SHP77 (cell line): ENCODE results near the gene NCAPH2.

Source experiments
- DNase-seq, 2 experiments: peaks; one replicate each; lab custom pipeline; 2025; lab: John Stamatoyannopoulos, UW

Gene NCAPH2

DNA sequence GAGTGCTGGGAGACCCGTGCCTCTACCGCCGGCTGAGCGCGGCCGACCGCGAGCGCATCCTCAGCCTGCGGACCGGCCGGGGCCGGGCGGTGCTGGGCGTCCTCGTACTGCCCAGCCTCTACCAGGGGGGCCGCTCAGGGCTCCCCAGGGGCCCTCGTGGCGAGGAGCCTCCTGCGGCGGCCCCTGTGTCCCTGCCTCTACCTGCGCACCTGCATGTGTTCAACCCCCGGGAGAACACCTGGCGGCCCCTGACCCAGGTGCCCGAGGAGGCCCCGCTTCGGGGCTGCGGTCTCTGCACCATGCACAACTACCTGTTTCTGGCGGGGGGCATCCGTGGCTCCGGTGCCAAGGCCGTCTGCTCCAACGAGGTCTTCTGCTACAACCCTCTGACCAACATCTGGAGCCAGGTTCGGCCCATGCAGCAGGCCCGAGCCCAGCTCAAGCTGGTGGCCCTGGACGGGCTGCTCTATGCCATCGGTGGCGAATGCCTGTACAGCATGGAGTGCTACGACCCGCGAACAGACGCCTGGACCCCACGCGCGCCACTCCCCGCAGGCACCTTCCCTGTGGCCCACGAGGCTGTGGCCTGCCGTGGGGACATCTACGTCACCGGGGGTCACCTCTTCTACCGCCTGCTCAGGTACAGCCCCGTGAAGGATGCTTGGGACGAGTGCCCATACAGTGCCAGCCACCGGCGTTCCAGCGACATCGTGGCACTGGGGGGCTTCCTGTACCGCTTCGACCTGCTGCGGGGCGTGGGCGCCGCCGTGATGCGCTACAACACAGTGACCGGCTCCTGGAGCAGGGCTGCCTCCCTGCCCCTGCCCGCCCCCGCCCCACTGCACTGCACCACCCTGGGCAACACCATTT lies 41.1 kb downstream of the NCAPH2 start:
- no peak for DNase-seq

DNA sequence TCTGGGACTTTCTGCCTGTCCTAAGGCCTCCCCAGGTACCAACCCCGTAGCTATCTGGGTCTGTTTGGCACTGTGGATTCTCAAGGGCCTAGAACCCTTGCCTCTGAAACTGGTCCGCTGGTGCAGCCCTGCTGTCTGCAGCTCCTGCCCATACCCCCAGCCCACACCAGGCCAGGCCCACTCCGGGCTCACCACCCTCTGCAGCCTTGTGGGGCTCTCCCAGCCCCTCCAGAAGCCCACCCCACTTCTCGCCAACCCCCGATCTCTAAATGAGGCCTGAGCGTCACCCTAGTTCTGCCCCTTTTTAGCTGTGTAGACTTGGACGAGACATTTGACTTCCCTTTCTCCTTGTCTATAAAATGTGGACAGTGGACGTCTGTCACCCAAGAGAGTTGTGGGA lies 42.4 kb downstream of the NCAPH2 start:
- no peak for DNase-seq

DNA sequence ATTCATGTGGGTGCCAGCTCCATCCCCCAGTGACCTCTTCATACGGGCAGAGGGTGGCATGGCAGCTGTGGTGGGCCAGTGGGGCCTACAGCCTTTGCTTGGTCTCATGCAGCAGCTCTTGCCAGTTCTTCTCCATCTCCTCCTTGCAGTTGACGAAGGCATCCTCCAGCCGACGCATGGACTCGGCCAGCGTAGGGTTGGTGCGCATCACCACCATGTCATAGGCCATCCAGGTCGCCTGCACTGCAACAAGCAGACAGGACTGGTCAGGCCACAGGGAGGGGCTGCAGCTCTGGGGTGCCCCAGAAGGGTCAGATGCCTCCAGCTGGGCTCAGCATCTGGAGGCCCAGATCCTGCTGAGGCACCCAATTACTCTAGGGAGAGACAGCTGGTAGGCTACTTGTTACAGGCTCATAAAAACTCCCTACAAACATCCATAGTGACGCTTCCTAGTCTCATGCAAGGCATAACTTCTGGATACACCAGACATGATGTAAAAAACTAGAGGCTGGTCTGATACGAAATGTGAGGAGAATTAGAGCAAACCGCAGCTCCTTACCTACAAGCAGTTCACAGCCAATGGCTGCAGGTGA lies 43.2 kb downstream of the NCAPH2 start:
- no peak for DNase-seq

DNA sequence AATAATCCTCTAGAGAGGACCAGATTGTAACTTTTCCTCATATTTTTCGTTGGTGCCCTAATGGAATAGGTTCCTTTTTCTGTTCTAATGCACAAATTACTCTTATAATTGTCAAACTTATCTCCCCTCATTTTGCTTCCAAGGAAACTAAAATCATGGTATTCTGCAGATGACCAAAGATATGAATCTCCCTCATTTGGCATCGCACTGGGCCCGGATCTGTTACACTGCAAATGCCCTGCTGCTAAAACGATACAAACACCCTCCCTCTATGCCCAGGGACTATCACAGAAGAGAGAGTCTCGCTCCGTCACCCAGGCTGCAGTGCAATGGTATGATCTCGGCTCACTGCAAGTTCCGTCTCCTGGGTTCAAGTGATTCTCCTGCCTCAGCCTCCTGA lies 45.3 kb downstream of the NCAPH2 start:
- DNase-seq = no peak

DNA sequence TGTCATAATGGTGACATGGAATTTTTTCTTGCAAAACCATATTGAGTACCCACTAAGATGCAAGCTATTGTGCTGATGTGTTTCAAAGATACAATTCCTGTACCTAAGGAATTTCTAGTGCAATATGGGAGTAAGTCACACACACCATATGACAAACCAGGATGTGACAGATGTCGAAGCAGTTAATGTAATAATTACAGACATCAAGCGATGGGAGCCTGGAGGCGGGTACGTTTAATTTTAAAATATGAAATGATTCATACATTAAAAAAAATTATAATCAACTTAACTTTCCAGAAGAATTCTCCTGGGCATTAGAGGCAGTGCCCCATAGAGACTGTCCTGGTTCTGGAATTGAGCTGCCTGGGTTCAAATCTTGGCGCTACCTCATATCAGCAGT lies 48.7 kb downstream of the NCAPH2 start:
- DNase-seq = no peak

DNA sequence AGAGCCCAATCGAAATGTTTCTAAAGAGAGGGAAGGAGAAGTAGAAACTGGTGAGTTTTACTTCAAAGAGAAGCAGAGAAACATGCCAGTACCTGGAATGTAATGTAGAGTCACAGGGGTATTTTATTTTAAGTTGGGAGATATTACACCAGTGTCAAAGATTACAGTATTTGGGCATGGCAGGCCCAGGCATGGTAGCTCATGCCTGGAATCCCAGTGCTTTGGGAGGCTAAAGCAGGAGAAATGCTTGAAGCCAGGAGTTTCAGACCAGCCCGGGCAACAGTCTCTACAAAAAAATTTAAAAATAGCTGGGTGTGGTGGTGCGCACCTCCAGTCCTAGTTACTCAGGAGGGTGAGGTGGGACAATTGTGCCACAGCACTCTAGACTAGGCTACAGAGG lies 52.0 kb downstream of the NCAPH2 start:
- DNase-seq = no peak

DNA sequence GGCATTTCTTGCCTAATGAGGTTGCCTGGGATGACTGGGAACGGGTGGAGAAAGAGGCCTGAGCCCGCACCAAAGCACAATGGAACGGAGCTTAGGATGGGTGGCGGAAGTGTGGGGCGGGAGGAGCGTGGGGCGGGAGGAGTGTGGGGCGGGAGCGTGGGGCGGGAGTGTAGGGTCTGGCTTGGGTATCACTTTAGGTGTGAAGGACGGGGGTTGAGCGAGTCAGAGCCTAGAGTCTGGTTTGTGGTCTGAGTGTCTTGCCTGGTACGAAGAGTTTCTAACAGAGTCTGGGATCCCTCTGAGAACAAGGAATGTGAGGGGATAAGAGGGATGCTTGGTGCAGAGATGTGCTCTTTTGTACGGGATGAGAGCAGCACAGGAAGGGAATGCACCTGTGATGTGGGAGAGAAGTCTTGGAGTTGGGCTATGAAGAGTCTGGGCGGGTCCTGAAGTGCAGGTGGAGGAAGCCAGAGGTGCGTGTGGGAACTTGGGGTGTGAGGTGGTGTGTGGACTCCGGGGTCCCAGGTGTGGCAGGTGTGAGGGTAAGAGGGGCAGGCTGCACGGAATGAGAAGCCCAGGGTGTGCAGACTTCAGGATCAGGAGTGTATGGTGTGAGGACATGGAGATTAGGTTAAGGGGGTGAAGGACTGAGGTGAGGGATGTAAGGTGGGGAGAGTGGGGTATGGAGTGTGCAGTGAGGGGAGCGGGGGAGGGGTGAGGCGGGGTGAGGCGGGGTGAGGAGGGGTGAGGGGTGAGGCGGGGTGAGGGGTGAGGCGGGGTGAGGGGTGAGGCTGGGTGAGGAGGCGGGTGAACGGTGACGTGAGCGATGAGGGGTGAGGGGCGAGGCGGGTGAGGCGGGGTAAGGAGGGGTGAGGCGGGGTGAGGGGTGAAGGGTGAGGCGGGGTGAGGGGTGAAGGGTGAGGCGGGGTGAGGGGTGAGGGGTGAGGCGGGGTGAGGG lies 53.7 kb downstream of the NCAPH2 start:
- DNase-seq = no peak

DNA sequence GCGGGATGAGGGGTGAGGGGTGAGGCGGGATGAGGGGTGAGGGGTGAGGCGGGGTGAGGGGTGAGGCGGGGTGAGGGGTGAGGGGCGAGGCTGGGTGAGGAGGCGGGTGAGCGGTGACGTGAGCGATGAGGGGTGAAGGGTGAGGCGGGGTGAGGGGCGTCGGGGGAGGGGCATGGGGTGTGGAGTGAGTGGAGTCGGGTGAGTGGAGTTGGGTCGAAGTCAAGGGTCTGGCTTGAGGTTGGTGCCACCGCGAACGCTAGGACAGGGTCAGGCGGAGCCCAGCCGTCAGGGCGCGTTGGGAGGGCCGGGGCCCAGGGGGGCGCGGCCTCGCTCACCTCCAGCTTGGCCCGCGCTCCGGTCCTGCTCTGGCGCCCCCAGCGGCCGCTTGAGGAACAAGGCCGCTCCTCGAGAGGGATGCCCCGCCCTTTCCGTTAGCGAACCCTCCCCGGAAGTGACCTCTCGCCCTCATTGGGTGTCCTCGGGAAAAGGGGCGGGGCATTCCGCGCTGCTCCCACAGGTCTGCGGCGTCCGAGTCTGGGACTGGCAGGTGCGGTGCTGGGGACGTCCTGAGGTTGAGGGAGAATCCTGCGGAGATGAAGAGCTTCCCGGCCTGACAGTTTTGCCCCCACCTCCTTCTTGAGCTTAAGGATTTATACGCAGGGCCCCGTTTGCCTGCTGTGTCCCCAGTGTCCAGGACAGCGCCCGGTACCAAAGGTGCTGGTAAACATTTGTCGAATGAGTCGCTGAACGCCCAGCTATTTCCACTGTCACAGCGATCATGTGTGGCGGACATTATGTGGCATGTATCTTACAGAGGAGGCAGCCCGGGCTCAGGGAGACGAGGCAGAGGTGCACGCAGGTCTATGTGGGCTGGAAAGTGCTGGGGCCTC lies 54.7 kb downstream of the NCAPH2 start, which contains the start of gene SYCE3:
SYCE3 (minus strand) TSS at position 397 of the 890 bp plus-strand sequence. CDS start 6,514 bp downstream, outside the sequence.
- peak; percentile 96 to 98 for DNase-seq

DNA sequence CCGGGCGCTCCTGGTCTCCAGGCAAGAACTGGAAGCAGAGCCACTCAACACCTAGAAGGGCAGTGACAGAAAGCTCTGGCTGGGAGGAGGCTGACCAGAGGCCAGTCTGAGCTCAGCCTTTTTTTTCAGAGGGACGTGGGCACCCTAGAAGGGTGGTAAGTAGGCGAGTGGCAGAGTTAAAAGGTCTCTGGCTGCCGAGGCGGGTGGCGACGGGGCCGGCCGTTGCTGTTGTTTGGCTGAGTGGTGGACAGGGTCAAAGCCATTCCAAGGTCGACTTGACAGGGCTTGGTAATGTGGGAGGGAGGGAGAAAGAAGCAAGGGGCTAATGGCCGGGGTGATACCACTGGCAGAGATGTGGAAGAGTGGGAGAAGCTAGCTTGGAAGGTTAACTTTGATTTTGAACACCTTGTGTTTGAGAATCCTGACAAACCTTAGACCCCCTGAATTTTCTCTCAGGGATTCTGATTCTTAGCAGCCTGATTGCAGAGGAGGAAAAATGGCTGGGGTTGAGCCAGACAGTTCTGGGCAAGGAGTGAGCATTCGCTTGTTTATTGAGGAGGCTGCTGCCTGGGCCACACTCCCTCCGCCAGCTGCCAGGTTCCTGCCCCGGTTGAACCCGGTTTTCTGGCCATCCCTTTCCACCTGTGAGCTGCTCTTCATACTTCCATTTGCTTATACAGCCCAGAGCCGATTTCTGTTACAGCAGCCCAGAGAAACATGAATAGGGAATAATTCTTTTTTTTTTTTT lies 55.6 kb downstream of the NCAPH2 start:
- DNase-seq = no peak

DNA sequence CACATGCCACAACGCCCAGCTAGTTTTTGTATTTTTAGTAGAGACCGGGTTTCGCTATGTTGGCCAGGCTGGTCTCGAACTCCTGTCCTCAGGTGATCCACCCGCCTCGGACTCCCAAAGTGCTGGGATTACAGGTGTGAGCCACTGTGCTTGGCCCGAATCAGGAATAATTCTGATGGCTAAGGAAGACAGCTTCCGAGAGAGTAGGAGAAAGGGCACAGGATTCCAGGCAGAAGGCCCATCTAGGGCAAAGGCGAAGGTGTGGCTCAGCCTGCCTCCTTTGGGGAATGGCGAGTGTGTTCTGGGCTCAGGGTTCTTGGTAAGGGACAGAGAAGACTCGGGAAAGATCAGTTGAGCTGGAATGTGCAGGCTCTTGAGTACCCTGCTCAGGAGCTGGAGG lies 56.3 kb downstream of the NCAPH2 start:
- no peak for DNase-seq

DNA sequence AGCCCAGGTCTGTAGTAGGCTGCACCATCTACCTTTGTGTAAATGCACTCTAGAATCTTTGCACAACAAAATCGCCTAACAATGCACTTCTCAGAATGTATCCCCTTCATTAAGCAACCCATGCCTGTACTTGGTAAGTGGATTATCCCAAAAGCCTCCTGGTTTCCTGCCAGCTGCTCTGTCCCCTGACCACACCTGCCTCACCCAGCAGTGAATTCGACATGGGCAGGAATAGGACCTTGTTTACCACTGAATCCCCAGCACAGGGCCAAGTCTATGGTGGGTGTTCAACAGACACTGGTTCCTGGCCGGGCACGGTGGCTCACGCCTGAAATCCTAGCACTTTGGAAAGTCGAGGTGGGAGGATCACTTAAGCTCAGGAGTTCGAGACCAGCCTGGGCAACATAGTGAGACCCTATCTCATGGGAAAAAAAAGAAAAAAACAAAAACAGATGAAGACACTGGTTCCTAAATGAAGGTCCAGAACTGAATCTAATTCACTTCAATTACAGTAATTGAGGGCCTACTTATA lies 59.8 kb downstream of the NCAPH2 start:
- DNase-seq = no peak

DNA sequence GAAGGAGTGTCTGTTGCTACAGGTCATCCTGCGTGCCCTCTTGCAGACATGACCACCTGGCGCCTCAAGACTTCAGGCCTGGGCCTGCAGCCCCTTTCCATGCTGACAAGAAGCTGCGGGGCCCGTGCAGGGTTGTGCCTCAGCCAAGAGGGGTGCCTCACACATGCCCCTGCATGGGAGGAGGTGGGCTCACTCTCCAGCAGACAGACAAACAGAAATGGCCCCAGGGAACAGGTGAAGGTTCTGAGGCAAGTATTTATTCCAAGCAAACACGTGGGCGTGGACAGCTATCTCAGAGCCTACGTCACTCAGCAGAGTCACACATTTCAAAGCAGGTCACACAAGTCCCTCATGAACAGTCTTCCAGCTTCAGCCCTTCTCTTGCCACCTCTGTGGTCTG lies 60.6 kb downstream of the NCAPH2 start:
- peak; percentile 12 to 36 for DNase-seq

DNA sequence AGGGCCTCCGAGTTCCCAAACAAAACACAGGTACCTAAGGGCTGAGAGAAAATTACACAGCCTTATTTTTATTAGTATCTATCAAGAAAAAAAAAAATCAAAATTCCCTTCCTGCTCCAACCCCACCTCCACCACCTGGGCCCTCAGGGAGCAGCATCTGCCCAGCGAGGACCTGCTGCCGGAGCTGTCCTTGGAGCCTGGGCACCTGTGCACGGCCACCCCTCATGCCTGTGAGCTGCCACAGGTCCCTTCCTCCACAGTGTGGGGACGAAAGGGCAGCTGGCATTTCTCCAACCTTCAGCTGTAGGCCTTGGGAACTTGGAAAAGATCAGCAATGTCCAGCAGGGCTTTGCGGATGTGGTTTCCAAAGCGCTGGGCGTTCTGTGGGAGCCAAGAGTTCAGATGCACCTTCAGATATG lies 61.0 kb downstream of the NCAPH2 start:
- DNase-seq = no peak

DNA sequence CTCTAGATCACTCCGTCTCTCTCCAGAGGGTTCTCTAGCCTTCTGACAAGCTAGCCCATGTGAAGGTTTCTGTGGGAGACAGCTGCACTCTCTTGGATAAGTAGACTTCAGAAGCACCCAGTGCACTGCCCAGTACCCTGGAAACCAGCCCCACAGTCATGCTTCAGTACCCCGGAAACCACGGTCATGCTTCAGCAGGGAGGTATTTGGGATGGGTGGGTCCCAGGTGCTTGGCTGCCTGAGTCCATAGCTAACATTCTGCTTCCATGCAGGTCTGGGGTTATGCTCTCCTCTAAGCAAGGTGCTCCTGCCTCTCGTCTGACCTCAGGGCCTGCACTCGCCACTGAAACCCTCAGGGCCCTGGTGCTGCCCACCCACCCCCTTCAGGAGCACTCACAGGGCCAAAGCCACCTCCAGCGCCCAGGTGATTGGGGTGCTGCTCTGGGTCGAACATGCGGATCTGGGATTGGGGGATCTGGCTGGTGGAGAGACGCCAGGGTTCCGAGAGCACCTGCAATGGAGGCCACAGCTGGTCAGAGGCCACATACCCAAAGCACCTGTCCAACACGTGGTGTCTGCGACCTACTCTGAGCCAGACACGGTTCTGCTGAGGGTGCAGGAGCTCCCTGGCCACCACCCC lies 62.0 kb downstream of the NCAPH2 start:
- DNase-seq = no peak

DNA sequence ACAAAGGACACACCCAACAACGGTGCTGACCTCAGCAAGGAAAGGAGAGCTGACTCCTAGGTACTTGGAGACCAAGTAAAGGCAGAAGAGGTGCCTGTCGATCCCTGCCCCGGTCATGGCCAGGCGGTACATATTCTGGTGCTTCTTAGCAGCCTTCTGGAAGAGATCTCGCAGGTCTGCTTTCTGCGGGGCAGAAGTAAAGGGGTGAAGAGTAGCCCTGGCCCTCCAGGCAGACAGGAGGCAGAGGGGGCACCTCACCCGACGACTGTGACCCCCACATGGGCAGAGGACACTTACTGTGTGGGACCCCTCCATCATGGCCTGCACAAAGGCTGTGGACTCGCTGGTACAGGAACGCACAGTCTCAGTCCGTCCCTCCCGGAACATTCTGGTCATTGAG lies 62.8 kb downstream of the NCAPH2 start:
- DNase-seq = no peak

DNA sequence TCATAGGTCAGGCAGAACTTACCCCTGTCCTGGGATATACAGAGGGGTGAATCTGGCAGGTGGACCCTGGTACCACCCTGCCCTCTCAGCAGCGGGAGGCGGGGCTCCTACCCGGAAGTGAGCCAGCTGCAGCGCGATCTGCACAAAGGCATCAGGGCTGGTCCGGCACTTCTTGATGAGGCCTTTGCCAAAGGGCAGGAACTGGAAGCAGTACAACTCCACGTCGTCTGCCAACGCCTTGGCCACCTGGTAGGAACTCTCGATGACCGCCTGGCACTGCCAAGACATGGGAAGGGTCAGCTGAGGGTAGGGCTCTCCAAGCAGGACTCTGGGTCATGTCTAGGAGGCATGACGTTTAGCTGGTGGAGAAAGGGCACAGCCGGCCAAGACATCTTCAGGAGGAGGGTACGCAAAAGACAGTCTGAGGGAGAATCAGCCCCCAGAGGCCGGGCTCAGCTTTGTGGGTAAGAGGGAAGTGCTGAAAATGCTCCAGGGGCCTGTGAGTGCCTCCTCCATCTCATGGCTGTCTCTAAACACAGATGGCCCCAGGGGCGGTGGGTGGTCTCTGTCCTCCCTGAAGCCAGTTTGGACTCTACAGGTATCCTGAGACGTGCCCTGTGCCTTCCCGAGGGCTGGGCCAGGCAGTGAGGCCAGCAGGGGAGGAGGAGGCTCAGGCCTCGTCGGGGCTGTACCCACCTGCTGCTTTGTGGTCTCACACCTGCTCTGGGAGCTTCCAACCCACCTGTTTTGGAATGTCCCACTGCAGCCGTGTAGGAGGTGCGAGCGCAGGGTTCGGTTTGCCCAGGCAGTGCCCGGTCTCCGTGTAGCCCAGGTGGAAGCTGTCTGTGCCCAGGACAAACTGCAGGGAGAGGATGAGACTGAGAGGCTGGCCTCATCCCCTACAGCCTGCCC lies 63.5 kb downstream of the NCAPH2 start:
- no peak for DNase-seq

DNA sequence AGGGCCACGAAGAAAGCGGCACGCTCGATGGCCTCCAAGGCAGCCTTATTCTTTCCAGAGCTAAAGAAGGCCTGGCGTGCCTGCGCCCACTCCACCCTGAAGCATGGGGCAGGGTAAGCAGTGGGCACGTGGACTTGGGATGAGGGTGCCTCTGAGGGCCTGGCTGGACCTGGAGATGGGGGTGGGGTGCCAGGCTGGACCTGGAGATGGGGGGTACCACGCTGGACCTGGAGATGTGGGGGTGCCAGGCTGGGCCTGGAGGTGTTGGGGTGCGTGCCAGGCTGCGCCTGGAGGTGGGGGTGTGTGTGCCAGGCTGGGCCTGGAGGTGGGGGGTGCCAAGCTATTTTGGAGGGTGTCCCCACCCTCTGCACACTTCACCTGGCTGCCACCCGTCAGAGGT lies 64.9 kb downstream of the NCAPH2 start:
- no peak for DNase-seq

DNA sequence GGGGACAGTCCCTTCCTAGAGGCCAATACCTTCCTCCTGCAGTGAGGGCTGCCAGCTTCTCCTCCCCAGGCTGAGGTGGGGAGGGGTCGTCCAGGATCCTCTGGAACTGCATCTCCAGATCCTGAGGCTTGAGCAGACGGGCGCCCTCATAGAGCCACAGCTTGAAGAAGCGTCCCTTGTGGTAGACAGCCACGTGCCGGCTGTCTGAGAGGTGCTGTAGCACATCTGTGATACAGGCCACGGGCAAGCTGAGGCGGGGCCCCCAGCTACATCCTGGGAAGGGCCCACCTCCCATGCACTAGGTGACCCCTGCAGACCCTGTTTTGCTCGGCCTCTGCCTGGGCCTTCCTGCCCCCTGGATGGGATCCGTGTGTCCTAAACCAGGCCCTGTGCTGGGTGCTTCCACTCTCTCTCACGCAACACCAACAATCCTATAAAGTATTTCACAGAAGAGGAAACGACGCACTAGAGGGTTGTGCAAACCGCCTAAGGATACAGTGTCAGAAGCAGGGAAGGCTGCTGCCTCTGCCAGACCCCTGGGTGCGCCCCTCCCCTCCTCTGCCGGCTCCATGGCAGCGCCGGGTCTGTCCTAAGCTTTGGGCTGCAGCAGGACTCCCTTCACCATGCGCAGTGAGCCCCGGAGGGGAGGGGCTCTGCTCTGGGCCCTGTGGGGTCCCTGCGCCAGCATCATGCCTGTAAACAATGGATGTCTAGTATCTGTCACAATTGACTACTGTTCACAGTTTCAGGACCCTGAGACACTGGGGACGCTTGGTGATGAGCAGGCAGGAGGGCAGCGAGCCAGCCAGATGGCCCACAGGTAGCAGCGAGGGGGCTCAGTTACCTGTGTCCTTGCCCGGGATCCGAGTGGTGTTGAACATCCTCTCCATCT lies 65.7 kb downstream of the NCAPH2 start:
- no peak for DNase-seq
